Pancreas (tissue), 10 donors: ENCODE data around the gene FANK1. TPM values are rescaled to one million over a fixed set of nuclear protein-coding genes. Genes with fewer than 3 reads are reported as not detected.

Source experiments
- ATAC-seq, 4 donors: fragments of 200-7000 bp; cut with Tn5 transposase; one replicate each; pipeline versions ENCODE4 v1.8.0 to v1.9.1; 2020; ENCODE audit warnings: mild to moderate bottlenecking in 4 of 4, moderate library complexity in 4 of 4
- DNase-seq, 6 donors: peaks; one replicate each; pipeline ENCODE4 v3.0.0-alpha.2; 2020
- FAIRE-seq: peaks from 2 replicates; lab custom pipeline; 2012; peaks lifted over from hg19 to GRCh38; lab: Jason Lieb, UNC
- H3K27ac ChIP-seq, 4 donors: fragments of 200-600 bp; sonication (generic); 1 replicate in 3 of 4; 2 replicates in 1 of 4; pipeline versions ENCODE4 v1.5.0 to v1.8.0; 2020
- H3K27me3 ChIP-seq, 4 donors: fragments of 200-600 bp; one replicate each; pipeline ENCODE4 v1.8.0; 2021
- H3K36me3 ChIP-seq, 3 donors: fragments of 200-600 bp; sonication (generic) in 1 of 3; one replicate each; pipeline versions ENCODE4 v1.5.0 to v1.8.0; 2020 to 2021
- H3K4me1 ChIP-seq, 3 donors: fragments of 200-600 bp; one replicate each; pipeline ENCODE4 v1.8.0; 2021
- H3K4me3 ChIP-seq, 4 donors: fragments of 200-600 bp; sonication (generic) in 2 of 4; one replicate each; pipeline versions ENCODE4 v1.5.0 to v1.8.0; 2020 to 2021
- H3K9me3 ChIP-seq, 4 donors: fragments of 200-600 bp; one replicate each; pipeline ENCODE4 v1.8.0; 2021
- CTCF ChIP-seq, 4 donors: fragments of 200-600 bp; sonication (generic) in 3 of 4; IDR thresholded peaks; one replicate each; pipeline versions ENCODE4 v1.5.0 to v1.8.0; 2021; ENCODE audit warnings: antibody characterized with exemption in 4 of 4
- WGBS, 2 donors: extraction: QIAGEN DNeasy Blood & Tissue Kit; methylation state at CpG; one replicate each; pipeline ENCODE4 v1.1.7; 2013; 5-methylcytosine and 5-hydroxymethylcytosine counted together
- intact Hi-C, 3 donors: fragments of 100-400 bp; cut with DNase I; formaldehyde crosslinking; loops; one replicate each; pipeline versions ENCODE4 v1.11.1 to v1.14.2; 2022
- polyA plus RNA-seq, 2 donors: library from polyadenylated mRNA; stranded (reverse); fragments of 200-250 nt; gene quantifications; one replicate each; pipeline ENCODE4 v1.2.3, GENCODE V29; 2013
- total RNA-seq, 6 donors: library from RNA; stranded (reverse); fragmentation: NEBNext Ultra II Directional in 4 of 6; extraction: Animal tissue kit (Norgen Biotek cat#: 25700) in 4 of 6; gene quantifications; one replicate each; pipeline versions ENCODE4 v1.2.1 to v1.2.4, GENCODE V29; 2021 to 2023
- donor health status: healthy with polysubstance abuse.
- donor health status: DM: no; HTN: no; CAD: no; lungs with moderate emphysema.
- donor health status: DM: no; HTN: no; CAD: no.
- donor health status: control.
- donor health status: control.
- donor health status: Bipolar disorder and iron deficiency.
- donor health status: DM: yes; HTN: yes; CAD: no.
- donor health status: DM: no; HTN: no; CAD: no.
- donor health status: DM: no; HTN: no; CAD: no.
- donor health status: DM: yes; HTN: yes; CAD: no.

Gene FANK1
- total and polyA plus RNA-seq, 8 donors: 1.6 to 13.2 (median 3.2) TPM

GRCh38 chr10:126009650-126010049 is 113.3 kb downstream of the FANK1 start:
- 98 to 99% methylated on average over 7 of the region's 7 CpGs for WGBS, 2 donors
- H3K4me1 ChIP-seq: no peaks in the 10 kb centered on the region
- no peak for TF ChIP-seq CTCF (IDR thresholded peaks at IDR 0.05)
- H3K27ac ChIP-seq: no peak overlapping the region
- no peak overlapping the region for H3K4me3 ChIP-seq
- no peaks in the 10 kb centered on the region for H3K27me3 ChIP-seq
- no peak for ATAC-seq
- FAIRE-seq: no peak
- no peaks in the 10 kb centered on the region for H3K9me3 ChIP-seq
- H3K36me3 ChIP-seq: no peaks in the 10 kb centered on the region
- intact Hi-C loops: no loop called here
- DNase-seq: no peak

DNA sequence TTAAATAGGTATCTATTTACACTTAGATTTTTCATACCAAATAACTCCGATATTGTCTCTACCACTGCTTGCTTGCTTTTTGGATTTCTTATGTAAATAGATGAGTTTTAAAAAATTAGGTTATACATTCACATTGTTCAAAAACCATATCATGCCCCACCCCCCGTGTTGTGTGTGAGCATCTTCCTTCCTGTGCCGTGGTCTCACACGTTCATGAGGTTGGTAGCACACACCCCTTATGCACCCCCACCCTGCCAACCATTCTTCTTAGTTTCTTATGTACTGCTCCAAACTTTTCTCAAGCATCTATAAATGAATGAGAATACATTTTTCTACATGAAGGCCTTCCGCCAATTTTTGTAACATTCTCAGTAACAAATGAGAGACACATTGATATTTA is 115.6 kb downstream of the FANK1 start:
- no peaks in the 10 kb centered on the region for H3K27me3 ChIP-seq
- no peak for FAIRE-seq
- ATAC-seq: no peak
- no peak for DNase-seq
- no peak overlapping the region for H3K27ac ChIP-seq
- H3K4me1 ChIP-seq: no peaks in the 10 kb centered on the region
- no peak overlapping the region for H3K4me3 ChIP-seq
- intact Hi-C loops: no loop called here
- 87 to 95% methylated on average over 5 of the region's 5 CpGs for WGBS, 2 donors
- no peak for TF ChIP-seq CTCF (IDR thresholded peaks at IDR 0.05)
- H3K36me3 ChIP-seq: no peaks in the 10 kb centered on the region
- H3K9me3 ChIP-seq: no peaks in the 10 kb centered on the region

DNA sequence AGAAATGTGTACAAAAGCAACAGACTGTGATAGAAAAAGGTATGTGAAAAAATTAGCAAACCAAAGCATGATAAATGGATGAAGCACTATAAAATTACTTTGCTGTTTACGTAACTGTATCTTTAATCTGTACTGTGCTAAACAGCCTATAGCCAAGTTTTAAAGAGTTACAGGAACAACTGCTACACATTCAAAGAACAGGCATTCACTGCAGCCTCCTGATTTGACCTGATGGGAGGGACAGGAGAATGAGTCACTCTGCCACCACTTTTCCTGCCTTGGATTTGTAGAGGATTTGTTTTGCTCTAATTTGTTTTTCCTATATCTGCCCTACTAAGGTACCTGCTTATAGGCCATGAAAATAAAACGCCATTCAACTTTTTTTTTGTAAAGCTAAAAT is 116.1 kb downstream of the FANK1 start:
- intact Hi-C loops: no loop called here

DNA sequence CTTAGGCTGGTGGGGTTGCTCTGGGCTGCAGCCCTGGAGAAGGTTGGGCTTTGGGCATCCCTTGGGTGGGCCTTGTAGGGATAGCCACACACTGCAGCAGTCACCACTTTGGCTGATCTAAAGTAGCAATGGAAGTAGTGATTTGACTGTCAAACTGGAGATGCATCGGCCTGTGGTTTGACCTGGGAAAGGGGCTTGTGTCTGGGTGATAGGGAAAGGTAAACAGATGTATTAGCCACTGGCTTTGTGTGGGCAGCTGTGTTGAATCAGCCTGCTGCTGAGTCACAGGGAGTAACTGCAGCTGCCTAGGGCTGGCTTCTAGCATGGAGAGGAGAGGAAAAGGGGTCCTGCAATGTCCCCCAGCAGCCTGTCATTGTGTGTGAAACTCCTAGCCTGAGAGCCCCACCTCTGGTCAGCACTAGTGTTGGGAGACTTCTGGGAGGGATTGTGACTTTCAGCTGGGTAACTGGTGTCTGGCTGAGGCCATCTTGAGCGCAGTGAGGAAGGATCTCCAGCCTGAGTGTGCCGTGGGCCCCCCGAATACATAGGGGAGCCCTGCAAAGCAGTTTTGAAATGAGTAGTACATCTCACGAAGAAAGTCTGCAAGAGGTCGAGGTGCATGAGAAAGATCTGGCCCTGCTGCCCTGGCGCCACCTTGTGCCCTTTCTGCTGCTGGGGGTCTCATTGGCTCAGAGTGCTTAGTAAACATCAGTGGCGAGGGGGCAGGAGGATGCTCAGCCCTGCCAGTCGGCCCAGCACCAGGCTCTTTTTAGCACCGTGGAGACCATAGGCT is 117.3 kb downstream of the FANK1 start:
- no peak for FAIRE-seq
- H3K27ac ChIP-seq: no peak overlapping the region
- no peaks in the 10 kb centered on the region for H3K27me3 ChIP-seq
- no peaks in the 10 kb centered on the region for H3K36me3 ChIP-seq
- WGBS, 2 donors: 58 to 70% methylated on average over 10 of the region's 10 CpGs
- no peak for TF ChIP-seq CTCF (IDR thresholded peaks at IDR 0.05)
- peak in 2 of 4 donors; percentile 52 to 64 for ATAC-seq
- no peaks in the 10 kb centered on the region for H3K4me1 ChIP-seq
- no peaks in the 10 kb centered on the region for H3K9me3 ChIP-seq
- DNase-seq: no peak
- intact Hi-C loops: no loop called here
- no peak overlapping the region for H3K4me3 ChIP-seq

More for the DNA sequence above, 116.1 kb downstream of the FANK1 start:
- no peak overlapping the region for H3K27ac ChIP-seq
- H3K4me3 ChIP-seq: no peak overlapping the region
- no peaks in the 10 kb centered on the region for H3K36me3 ChIP-seq
- 91 to 92% methylated on average over 2 of the region's 2 CpGs for WGBS, 2 donors
- ATAC-seq: no peak
- no peak for DNase-seq
- H3K9me3 ChIP-seq: no peaks in the 10 kb centered on the region
- TF ChIP-seq CTCF (IDR thresholded peaks at IDR 0.05): no peak
- no peaks in the 10 kb centered on the region for H3K27me3 ChIP-seq
- H3K4me1 ChIP-seq: no peaks in the 10 kb centered on the region
- no peak for FAIRE-seq

DNA sequence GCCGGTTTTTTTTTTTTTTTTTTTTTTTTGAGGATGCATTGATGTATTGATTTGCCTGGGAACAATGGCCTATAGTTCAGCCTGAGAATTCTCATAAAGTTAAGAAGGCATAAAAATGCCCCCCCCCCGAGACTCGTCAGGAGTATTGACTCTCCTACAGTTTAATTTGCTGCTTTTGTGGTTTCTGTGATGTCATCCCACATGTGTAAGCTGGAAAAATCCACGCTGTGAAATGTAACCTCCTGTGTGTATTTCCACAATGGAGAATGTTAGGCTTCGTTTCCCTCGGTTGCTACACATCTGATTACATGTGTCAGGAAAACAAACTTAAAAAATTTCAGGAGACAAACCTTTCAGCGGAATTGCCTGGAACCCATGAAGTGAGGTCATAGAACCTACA is 117.9 kb downstream of the FANK1 start:
- Histone ChIP-seq H3K4me3 (no peak overlapping the region), H3K27me3 (no peaks in the 10 kb centered on the region), H3K4me1 (no peaks in the 10 kb centered on the region), H3K36me3 (no peaks in the 10 kb centered on the region), H3K9me3 (no peaks in the 10 kb centered on the region), H3K27ac (no peak overlapping the region)
- peak in 1 of 4 donors; percentile 19 for ATAC-seq
- WGBS, 2 donors: 53 to 63% methylated on average over 7 of the region's 7 CpGs
- TF ChIP-seq CTCF (IDR thresholded peaks at IDR 0.05): no peak
- intact Hi-C loops: no loop called here
- no peak for FAIRE-seq
- DNase-seq: no peak
